Tibial nerve (tissue), 4 donors: ENCODE data around the gene NMNAT1.

Source experiments
- EP300 ChIP-seq, 2 donors: sonication (generic); formaldehyde crosslinking; IDR thresholded peaks; one replicate each; pipeline ENCODE4 v1.6.1; 2017; ENCODE audit warnings: antibody characterized with exemption in 2 of 2, mild to moderate bottlenecking in 1 of 2
- TF ChIP-seq, protein P1 (sequence below), 5 experiments: fragments of 200-600 bp in 3 of 5; fragments of 450-650 bp in 2 of 5; sonication (generic) in 3 of 5; IDR thresholded peaks; one replicate each; pipeline ENCODE4 v1.5.1; 2016 to 2019; ENCODE audit warnings: antibody characterized with exemption in 5 of 5, mild to moderate bottlenecking in 3 of 5, moderate library complexity in 2 of 5

DNA sequence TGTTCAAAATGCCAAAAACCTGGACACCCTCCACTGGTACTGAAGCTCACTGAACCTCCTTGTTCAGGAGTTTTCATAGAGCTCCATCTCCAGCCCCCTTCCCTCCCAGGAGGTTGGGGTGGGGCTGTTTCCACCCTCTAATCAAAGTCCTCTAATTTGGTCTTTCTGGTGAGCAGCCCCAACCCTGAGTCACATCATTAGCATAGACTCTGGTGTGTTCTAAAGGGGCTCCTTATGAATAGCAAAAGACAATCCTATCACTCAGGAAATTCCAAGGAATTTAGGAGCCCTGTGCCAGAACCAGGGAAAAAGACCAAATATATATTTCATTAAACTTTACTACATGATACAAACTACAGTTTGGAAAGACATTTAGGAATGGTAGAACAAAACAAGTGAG lies 76.3 kb downstream of the NMNAT1 start:
- TF ChIP-seq, protein P1, sequence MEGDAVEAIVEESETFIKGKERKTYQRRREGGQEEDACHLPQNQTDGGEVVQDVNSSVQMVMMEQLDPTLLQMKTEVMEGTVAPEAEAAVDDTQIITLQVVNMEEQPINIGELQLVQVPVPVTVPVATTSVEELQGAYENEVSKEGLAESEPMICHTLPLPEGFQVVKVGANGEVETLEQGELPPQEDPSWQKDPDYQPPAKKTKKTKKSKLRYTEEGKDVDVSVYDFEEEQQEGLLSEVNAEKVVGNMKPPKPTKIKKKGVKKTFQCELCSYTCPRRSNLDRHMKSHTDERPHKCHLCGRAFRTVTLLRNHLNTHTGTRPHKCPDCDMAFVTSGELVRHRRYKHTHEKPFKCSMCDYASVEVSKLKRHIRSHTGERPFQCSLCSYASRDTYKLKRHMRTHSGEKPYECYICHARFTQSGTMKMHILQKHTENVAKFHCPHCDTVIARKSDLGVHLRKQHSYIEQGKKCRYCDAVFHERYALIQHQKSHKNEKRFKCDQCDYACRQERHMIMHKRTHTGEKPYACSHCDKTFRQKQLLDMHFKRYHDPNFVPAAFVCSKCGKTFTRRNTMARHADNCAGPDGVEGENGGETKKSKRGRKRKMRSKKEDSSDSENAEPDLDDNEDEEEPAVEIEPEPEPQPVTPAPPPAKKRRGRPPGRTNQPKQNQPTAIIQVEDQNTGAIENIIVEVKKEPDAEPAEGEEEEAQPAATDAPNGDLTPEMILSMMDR (IDR thresholded peaks at IDR 0.05) = no peak
- no peak for TF ChIP-seq EP300 (IDR thresholded peaks at IDR 0.05)
